Daoy (cell line): ENCODE results near the gene CNST. TPM values are rescaled to one million over a fixed set of nuclear protein-coding genes. Genes with fewer than 3 reads are reported as not detected.
"Not testable (repeated sequence)": the region's sequence is repeated elsewhere in the genome, so short reads cannot be mapped to it uniquely, and the experiment has no call there.

ENCODE experiments used
- DNase-seq: peaks from one replicate; pipeline ENCODE4 v3.0.0-alpha.2; 2015; ENCODE audit warnings: low read depth
- total RNA-seq: library from RNA; depleted of rRNA; stranded (reverse); fragments of >200 nt; shearing (Covaris generic); gene quantifications from 2 replicates; pipeline ENCODE4 v1.2.3, GENCODE V29; 2014

Gene CNST
- total RNA-seq, 1 experiment from 2014 or later, result 12.5 TPM

DNA sequence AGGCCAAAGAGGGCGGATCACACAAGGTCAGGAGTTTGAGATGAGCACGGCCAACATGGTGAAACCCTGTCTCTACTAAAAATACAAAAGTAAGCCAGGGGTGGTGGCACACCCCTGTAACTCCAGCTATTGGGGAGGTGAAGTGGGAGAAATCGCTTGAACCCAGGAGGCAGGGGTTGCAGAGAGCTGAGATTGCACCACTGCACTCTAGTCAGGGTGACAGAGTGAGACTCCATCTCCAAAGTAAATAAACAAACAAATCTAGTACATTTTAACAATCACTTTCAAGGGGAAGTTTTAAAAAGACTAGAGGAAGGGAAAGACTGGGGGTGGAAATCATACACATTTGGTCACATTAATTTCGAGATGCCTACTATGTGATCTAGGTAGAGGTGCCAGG lies 6.9 kb upstream of the CNST start:
- no peak for DNase-seq

GRCh38 chr1:246560833-246561232 lies 5.4 kb upstream of the CNST start:
- DNase-seq, result not testable (repeated sequence)

GRCh38 chr1:246564839-246565750 lies 1.2 kb upstream of the CNST start:
- no peak for DNase-seq

DNA sequence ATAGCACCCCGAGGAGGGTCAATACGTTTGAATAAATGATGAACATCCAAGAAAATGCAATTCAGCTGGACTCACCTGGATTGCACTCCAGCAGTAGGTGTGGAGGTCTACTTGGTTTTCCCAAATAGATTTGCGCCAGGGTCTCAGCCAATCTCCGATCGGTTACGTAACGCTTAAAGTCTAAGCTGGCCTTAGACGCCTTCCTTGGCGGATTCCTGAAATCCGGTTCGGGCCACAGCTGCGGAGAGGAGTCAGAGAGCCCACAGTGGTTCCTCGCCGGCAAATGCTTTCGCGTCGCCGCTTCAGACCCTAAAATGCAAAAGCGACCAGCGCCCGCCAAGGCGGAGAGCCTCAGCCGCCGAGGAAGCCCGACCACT lies 517 bp upstream of the CNST start:
- no peak for DNase-seq

DNA sequence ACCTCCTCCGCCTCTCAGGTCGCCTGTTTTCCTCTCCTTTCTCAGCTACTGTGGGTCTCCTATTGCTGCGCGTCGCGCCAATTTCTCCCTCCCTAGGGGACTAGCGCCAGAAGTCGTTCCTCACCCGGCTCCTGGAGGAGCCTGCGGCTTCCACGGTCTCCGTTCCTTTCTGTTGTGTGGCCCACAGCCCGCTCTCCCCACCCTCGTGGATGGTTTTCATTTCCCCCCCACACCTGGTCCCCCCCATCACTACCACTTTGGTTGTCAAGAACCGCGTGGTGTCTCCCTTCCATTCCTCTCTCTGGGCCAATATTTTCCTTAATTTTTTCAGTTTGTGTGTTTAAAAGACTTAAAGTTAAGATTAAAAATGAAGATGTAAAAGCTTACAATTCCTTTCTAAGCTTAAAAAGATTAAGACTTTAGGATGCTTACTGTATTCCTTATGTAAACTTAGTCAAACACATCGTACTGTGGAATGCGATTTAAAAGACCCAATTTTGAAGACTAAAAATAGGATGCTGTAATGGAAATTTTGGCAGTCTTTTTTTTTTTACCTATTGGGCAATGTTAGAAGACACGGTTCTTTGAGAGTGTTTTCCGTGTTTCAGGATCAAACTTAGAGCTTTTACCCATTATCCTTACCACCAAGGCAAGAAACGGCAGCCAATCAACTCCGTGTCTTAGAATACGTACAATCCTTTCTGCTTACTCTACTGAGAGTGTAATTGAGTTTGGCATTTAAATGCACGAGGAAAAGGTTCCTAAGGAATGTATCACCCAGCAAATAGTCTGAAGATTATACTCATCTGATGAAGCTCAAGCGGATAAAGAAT lies 773 bp downstream of the CNST start:
- peak; percentile 50 for DNase-seq

DNA sequence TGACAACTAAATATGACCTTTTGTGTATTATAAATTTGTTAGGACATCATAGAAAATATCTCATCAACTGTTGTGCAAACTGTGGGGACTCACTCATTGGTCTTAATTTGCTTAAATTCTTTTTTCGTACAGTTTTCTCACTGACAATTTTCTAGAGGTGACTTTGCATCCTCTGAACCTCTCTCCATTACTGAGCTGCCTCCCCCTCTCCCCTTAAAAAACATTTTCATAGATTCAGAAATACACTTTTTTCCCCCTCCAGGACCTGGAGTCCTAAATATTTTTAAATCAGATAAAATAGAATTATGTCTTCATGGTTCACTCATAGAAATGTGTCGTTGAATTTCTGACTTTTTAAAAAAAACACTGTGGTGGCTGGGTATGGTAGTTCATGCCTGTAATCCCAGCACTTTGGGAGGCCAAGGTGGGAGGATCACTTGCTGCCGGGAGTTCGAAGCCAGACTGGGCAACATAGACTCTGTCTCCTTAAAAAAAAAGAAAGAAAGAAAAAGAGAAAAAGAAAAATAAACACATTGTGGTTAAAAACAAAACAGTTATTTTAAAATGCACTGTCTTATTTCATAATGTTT lies 1.5 kb downstream of the CNST start:
- DNase-seq, result no peak

DNA sequence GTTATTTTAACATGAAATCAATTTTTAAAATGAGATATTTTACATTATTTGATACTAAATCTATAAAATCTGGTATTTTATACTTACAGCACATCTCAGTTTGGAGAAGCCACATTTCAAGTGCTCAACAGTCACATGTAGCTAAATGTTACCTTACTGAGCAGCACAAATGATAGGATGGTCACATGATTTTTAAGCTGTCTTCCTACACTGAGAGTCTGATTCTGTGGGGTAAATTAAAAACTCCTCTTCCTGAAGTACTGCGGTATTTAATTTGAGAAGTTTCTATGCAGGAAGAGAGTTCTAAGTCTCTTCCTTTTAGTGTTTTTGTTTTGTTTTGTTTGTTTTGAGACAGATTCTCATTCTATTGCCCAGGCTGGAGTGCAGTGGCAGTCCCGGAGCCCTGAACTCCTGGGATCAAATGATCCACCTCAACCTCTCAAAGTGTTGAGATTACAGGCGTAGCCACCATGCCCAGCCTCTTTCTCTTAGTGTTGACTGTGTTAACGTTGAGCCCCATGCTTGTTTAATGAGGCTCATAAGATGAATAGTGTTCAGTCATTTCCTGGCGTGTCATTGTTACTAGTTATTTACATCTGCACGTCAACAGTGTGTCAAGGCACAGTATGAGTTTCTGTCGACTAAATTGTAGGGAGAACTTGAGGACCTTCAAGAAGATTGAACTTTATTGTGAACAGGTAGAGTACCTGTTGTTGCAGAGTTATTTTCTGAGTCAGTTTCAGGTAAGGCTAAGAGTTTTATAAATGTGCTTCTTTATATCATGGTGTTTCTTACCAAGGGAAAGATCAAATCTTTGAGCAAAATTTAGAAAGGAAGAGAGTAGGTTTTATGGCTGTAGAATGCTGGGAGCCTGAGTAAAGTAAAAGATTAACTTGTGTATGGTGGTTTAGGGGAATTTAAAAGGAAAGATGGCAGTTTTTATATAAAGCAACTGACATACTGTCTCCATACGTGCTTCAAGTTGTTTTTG lies 3.3 kb downstream of the CNST start:
- peak; percentile 25 for DNase-seq

- DNase-seq, result not testable (repeated sequence)
Observed at GRCh38 chr1:246571309-246571708, 5.1 kb downstream of the CNST start.

GRCh38 chr1:246571953-246572352 lies 5.7 kb downstream of the CNST start:
- DNase-seq, result no peak

DNA sequence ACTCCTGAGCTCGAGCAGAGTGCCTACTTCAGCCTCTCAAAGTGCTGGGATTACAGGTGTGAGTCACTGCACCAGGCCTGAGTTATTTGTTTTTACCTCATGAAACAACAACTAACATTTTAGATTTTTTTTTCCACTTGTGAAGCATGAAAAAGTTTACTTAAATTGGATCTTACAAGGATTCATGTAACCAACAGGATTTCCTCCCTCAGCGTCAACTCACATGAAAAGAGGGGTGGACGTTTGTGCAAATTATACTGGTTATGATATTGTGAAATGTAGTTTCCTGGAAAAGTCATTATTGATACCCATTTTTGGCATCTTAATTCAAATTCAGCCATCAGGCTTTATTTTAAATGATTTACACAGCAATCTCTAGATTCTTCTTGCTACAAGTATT lies 6.5 kb downstream of the CNST start:
- DNase-seq, result no peak

- no peak for DNase-seq
Observed at GRCh38 chr1:246573491-246573890, 7.2 kb downstream of the CNST start.

- no peak for DNase-seq
Observed at GRCh38 chr1:246576709-246577032, 10.4 kb downstream of the CNST start.

- no peak for DNase-seq
Observed at GRCh38 chr1:246577082-246577719, 10.9 kb downstream of the CNST start.

- no peak for DNase-seq
Observed at GRCh38 chr1:246577720-246578106, 11.5 kb downstream of the CNST start.

DNA sequence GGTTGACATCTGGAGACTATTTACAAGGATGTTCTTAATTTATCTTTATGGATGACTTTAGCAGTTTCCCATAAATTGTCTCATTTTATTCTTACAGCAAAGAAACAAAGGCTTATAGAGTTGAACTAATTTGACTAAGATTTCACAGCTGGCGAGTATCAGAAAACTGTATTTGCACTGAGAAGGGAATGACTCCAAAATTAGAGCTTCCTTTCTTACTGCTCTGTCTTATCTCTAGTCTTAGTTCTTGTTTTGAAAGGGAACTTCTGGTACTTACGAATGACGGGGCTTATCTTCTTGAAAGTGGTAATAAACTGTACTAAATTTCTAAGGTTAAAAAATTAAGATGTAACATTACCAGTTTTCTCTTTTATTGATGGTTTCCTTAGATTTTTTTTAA lies 13.6 kb downstream of the CNST start:
- no peak for DNase-seq

- DNase-seq, result no peak
Observed at GRCh38 chr1:246580497-246581370, 14.5 kb downstream of the CNST start.

GRCh38 chr1:246582301-246583055 lies 16.2 kb downstream of the CNST start:
- DNase-seq, result no peak

DNA sequence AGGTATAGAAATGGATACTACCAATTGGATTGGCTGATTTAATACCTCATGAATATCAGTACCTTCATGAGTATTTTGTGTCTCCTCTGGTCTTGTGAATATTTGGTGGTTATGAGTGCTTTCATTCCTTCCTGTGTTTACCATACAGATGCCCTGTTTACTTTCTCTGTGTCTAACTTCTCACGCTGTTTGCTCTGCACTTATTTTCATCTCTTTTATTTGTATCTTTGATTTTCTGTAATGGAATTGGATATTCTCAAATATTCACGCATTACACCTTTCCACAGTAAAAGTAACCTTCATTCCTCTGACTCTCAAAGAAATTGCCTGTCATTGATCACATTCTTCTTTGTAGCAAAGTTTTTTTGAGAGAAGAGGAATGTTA lies 16.8 kb downstream of the CNST start:
- no peak for DNase-seq
